K562 (cell line): ENCODE measurements around the gene RRBP1.

Experiments used
- CBFA2T3 ChIP-seq: fragments of 450-650 bp; IDR thresholded peaks from 2 replicates; pipeline ENCODE4 v1.6.1; 2017
- RNF2 ChIP-seq: sonication (generic); IDR thresholded peaks from 2 replicates; pipeline ENCODE4 v1.6.1; 2016
- TF ChIP-seq, protein P1 (sequence below): sonication (generic); formaldehyde crosslinking; IDR thresholded peaks from 2 replicates; pipeline ENCODE4 v1.8.1; 2023; ENCODE audit warnings: mild to moderate bottlenecking, missing genetic modification reagents

DNA sequence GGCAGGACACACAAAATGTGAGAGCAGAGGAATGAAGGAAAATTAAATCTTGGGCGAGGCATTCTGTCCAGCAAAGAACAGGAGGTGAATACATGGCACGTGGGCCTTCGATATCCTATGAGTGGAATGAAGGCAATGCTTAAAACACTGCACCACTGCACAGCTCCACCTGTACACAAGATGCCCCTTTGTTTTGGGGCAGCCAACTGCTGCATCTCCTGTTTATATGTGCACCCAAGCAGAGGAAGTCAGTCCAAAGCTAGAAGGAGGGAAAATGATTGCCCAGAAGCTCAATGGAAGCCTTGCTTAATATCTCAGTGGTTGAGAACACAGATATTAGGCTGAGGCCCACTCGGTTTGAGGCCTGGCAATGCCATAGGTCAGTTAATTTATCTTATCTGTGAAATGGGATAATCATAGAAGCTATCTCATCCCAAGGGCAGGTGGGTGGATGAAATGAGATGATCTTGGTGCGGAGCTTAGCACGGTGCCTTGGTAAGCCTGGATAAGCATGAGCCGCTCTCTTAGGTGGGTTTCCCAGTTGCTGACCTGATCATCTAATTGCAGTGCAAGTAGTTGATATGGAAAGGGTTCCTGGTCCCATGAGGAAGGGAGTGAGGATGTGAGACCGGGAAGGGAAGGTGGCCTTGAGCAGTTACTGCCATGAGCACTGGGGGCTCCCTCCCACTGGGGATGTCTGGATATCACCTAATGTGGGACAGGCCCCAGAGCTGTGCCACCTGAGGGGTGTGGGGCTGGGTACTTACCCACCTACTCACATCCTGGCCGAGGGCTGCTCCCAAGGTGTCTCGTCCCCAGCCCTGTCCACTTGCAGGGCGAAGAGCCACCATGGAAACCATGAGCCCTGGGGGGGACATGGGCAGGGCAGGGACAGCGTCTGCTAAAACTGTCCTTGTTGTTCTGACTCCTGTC lies 27.6 kb upstream of the RRBP1 start:
- TF ChIP-seq, protein P1, sequence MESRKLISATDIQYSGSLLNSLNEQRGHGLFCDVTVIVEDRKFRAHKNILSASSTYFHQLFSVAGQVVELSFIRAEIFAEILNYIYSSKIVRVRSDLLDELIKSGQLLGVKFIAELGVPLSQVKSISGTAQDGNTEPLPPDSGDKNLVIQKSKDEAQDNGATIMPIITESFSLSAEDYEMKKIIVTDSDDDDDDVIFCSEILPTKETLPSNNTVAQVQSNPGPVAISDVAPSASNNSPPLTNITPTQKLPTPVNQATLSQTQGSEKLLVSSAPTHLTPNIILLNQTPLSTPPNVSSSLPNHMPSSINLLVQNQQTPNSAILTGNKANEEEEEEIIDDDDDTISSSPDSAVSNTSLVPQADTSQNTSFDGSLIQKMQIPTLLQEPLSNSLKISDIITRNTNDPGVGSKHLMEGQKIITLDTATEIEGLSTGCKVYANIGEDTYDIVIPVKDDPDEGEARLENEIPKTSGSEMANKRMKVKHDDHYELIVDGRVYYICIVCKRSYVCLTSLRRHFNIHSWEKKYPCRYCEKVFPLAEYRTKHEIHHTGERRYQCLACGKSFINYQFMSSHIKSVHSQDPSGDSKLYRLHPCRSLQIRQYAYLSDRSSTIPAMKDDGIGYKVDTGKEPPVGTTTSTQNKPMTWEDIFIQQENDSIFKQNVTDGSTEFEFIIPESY (CRISPR knock-in tag): no peak
- TF ChIP-seq CBFA2T3 (no peak), RNF2 (no peak)
